HepG2 (cell line): Measurements from ENCODE around the gene TBC1D10B. TPM values are rescaled to one million over a fixed set of nuclear protein-coding genes. Genes with fewer than 3 reads are reported as not detected.

Experiments
- KLF12 ChIP-seq: sonication (generic); formaldehyde crosslinking; IDR thresholded peaks from 2 replicates; pipeline ENCODE4 v1.4.0; 2020; ENCODE audit warnings: missing genetic modification reagents, borderline replicate concordance
- KLF16 ChIP-seq, 2 experiments: sonication (generic) in 1 of 2; formaldehyde crosslinking in 1 of 2; IDR thresholded peaks; 2 replicates each; pipeline versions ENCODE4 v1.6.1 to v1.8.0; 2016 to 2023; ENCODE audit warnings: missing genetic modification reagents in 2 of 2, missing compliant biosample characterization in 1 of 2
- MTA1 ChIP-seq: sonication (generic); formaldehyde crosslinking; IDR thresholded peaks from 2 replicates; pipeline ENCODE4 v1.4.0; 2020; ENCODE audit warnings: missing genetic modification reagents, mild to moderate bottlenecking, borderline replicate concordance
- NFYB ChIP-seq: sonication (generic); formaldehyde crosslinking; IDR thresholded peaks from 2 replicates; pipeline ENCODE4 v1.4.0; 2020; ENCODE audit warnings: missing genetic modification reagents
- NR2F2 ChIP-seq: IDR thresholded peaks from 2 replicates; pipeline ENCODE4 v1.6.1; 2012; ENCODE audit warnings: low read depth, inconsistent platforms, borderline replicate concordance
- SCMH1 ChIP-seq: sonication (generic); formaldehyde crosslinking; IDR thresholded peaks from 2 replicates; pipeline ENCODE4 v1.9.0; 2021; ENCODE audit warnings: missing genetic modification reagents, mild to moderate bottlenecking, borderline replicate concordance
- STAG1 ChIP-seq: sonication (generic); formaldehyde crosslinking; IDR thresholded peaks from 2 replicates; pipeline ENCODE4 v1.4.0; 2020; ENCODE audit warnings: missing genetic modification reagents
- ZFP82 ChIP-seq: sonication (generic); formaldehyde crosslinking; IDR thresholded peaks from 2 replicates; pipeline ENCODE4 v1.5.1; 2020; ENCODE audit warnings: mild to moderate bottlenecking, missing genetic modification reagents, borderline replicate concordance
- ZHX2 ChIP-seq, 2 experiments: sonication (generic) in 1 of 2; formaldehyde crosslinking in 1 of 2; IDR thresholded peaks; 2 replicates each; pipeline versions ENCODE4 v1.6.1 to v1.9.0; 2014 to 2022; ENCODE audit warnings: antibody characterized with exemption in 1 of 2, borderline replicate concordance in 1 of 2, inconsistent platforms in 1 of 2, low read depth in 1 of 2, missing genetic modification reagents in 1 of 2
- ZNF296 ChIP-seq: sonication (generic); formaldehyde crosslinking; conservative IDR thresholded peaks from 2 replicates; pipeline ENCODE4 v1.5.0; 2020; ENCODE audit warnings: mild to moderate bottlenecking, missing genetic modification reagents
- ZNF503 ChIP-seq: sonication (generic); formaldehyde crosslinking; IDR thresholded peaks from 2 replicates; pipeline ENCODE4 v1.4.0; 2020; ENCODE audit warnings: missing genetic modification reagents
- ZNF605 ChIP-seq: sonication (generic); formaldehyde crosslinking; IDR thresholded peaks from 2 replicates; pipeline ENCODE4 v1.8.0; 2022; ENCODE audit warnings: mild to moderate bottlenecking, missing genetic modification reagents
- ZNF790 ChIP-seq: sonication (generic); formaldehyde crosslinking; IDR thresholded peaks from 2 replicates; pipeline ENCODE4 v1.8.0; 2022; ENCODE audit warnings: missing genetic modification reagents, mild to moderate bottlenecking, borderline replicate concordance
- polyA plus RNA-seq, 8 experiments: library from polyadenylated mRNA; depleted of rRNA in 3 of 8; stranded (reverse) in 7 of 8; unstranded in 1 of 8; fragments of >200 nt; fragmentation: Illumina TruSeq in 4 of 8; extraction: Trizol in 4 of 8; gene quantifications; 2 replicates each; pipeline versions ENCODE4 v1.2.1 to v1.2.3, GENCODE V29; 2011 to 2016; ENCODE audit warnings: low read depth in 4 of 8, missing spikeins in 1 of 8, mixed read lengths in 1 of 8; ENCODE audit not compliant: insufficient read depth in 1 of 8
- total RNA-seq, 5 experiments: library from RNA; depleted of rRNA; stranded (reverse); fragments of >200 nt; fragmentation: Illumina TruSeq; extraction: Trizol; gene quantifications; 2 replicates each; pipeline ENCODE4 v1.2.3, GENCODE V29; 2016; ENCODE audit warnings: low read depth in 1 of 5
- TF ChIP-seq, protein P1 (sequence below), 2 experiments: sonication (generic) in 1 of 2; formaldehyde crosslinking in 1 of 2; IDR thresholded peaks; 2 replicates each; pipeline versions ENCODE4 v1.4.0 to v1.6.1; 2016 to 2020; ENCODE audit warnings: borderline replicate concordance in 1 of 2, low read depth in 1 of 2, mild to moderate bottlenecking in 1 of 2, missing genetic modification reagents in 1 of 2

TBC1D10B gene
- total and polyA plus RNA-seq, 2 of the 13 experiments (the other 11 are each of a cell fraction or from before 2014, with no cell fraction given) = 15.7 to 24.8 TPM

- TF ChIP-seq ZHX2 (IDR thresholded peaks at IDR 0.05; ENCODE audit: low read depth) (peak; percentile 39; the same call in 1 of the 2 replicates), ZHX2 (CRISPR knock-in tag; IDR thresholded peaks at IDR 0.05; ENCODE audit: borderline replicate concordance) (peak; percentile 48; the same call in 1 of the 2 replicates), STAG1 (CRISPR knock-in tag) (peak; percentile 70), ZNF790 (CRISPR knock-in tag) (peak; percentile 88; the same call in 1 of the 2 replicates), KLF16 (CRISPR knock-in tag; IDR thresholded peaks at IDR 0.05) (peak in 1 of 2 experiments; percentile 95; a peak in 2 of 4 replicates), KLF12 (CRISPR knock-in tag) (peak; percentile 93), NFYB (peak; percentile 57), SCMH1 (CRISPR knock-in tag) (no peak), ZFP82 (CRISPR knock-in tag) (no peak), MTA1 (CRISPR knock-in tag) (peak; percentile 33; the same call in 1 of the 2 replicates), ZNF503 (CRISPR knock-in tag) (no peak; the same call in none of the 2 replicates), NR2F2 (peak; percentile 25; the same call in 1 of the 2 replicates), ZNF296 (peak; percentile 75; the same call in 1 of the 2 replicates), ZNF605 (no peak; the same call in none of the 2 replicates)
- TF ChIP-seq, protein P1, sequence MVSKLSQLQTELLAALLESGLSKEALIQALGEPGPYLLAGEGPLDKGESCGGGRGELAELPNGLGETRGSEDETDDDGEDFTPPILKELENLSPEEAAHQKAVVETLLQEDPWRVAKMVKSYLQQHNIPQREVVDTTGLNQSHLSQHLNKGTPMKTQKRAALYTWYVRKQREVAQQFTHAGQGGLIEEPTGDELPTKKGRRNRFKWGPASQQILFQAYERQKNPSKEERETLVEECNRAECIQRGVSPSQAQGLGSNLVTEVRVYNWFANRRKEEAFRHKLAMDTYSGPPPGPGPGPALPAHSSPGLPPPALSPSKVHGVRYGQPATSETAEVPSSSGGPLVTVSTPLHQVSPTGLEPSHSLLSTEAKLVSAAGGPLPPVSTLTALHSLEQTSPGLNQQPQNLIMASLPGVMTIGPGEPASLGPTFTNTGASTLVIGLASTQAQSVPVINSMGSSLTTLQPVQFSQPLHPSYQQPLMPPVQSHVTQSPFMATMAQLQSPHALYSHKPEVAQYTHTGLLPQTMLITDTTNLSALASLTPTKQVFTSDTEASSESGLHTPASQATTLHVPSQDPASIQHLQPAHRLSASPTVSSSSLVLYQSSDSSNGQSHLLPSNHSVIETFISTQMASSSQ (IDR thresholded peaks at IDR 0.05; ENCODE audit: low read depth) = no peak
- TF ChIP-seq, protein P1 (CRISPR knock-in tag; IDR thresholded peaks at IDR 0.05; ENCODE audit: borderline replicate concordance) = peak; percentile 67; the same call in 1 of the 2 replicates
Measured at GRCh38 chr16:30395155-30395991, 25.1 kb upstream of the TBC1D10B start, which contains the start of gene ZNF48 (continued).
